ENCODE measurements around the gene LTBP3. TPM values are rescaled to one million over a fixed set of nuclear protein-coding genes. Genes with fewer than 3 reads are reported as not detected.

Gene LTBP3
- total RNA-seq, 1 donor from 2014 or later = 80.3 TPM

DNA sequence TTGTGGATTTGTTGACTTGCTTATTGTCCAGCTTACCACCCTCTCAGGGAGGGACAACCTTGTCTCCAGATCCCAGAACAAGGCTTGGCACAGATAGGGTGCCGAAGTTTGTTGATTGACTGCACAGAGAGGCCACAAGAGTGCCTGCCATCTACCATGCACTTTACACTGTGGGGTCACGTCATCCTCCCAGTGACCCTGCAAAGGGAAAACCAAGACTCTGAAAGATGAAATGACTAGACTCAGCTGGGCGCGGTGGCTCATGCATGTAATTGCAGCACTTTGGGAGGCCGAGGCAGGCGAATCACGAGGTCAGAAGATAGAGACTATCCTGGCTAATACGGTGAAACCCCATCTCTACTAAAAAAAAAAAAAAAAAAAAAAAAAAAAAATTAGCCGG, 4.6 kb upstream of the LTBP3 start:
- intact Hi-C loops (cut with micrococcal nuclease) = no loop called here
- Histone ChIP-seq H3K36me3 (no peaks in the 10 kb centered on the region), H3K27ac (replicated peaks) (no peak overlapping the region), H3K9me3 (replicated peaks) (no peaks in the 10 kb centered on the region), H3K4me1 (peaks cover 36% of the 10 kb centered on the region), H3K4me3 (no peak overlapping the region), H3K27me3 (ENCODE audit: low read depth) (no peaks in the 10 kb centered on the region)
- TF ChIP-seq CTCF (IDR thresholded peaks at IDR 0.05; ENCODE audit: borderline replicate concordance) = no peak
- no peak for DNase-seq

- Histone ChIP-seq H3K4me1 (peaks cover 38% of the 10 kb centered on the region), H3K9me3 (replicated peaks) (no peaks in the 10 kb centered on the region), H3K36me3 (no peaks in the 10 kb centered on the region), H3K4me3 (no peak overlapping the region), H3K27ac (replicated peaks) (no peak overlapping the region), H3K27me3 (ENCODE audit: low read depth) (no peaks in the 10 kb centered on the region)
- no peak for DNase-seq
- intact Hi-C loops (cut with micrococcal nuclease) = no loop called here
- TF ChIP-seq CTCF (IDR thresholded peaks at IDR 0.05; ENCODE audit: borderline replicate concordance) = no peak
These were observed 3.9 kb upstream of the LTBP3 start for GRCh38 chr11:65562020-65562419.

DNA sequence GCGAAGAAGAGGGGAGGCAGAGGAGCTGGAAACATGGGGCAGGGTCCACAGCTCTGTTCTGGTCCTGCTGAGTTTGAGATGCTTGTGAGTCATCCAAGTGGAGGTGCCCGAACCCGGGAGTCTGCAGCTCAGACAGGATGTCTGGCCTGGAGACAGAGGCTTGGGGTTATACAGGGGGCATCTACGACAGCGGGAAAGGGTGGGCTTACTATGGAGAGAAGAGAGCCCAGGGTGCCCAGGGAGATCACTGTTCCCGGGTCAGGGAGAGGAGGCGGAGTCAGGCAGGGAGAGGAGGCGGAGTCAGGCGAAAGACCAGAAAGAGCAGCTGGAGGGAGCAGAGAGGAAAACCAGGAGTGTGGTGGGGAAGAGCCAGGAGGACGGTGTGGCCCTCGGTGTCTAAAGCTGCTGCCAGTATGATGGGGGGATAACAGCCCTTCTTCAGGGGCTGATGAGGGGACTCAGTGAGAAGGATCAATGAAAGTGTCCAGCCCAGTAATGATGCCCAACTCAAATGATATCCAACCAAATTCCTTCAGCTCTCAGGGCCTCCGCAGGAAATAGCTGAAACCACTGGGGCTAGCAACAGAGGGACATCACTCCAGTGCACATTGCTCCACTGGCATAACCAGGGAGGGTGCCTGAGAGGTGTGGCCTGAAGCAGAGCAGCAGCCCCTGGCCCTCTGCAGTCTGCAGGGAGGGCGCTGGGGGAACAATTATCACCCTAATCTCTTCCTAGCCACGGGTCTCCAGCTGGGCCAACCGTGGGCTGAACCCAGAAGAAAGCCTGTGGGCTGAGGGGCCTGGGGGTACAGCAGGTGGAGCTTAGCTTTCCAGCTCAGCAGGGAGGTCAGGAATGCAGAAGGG, 2.6 kb upstream of the LTBP3 start:
- no peak for TF ChIP-seq CTCF (IDR thresholded peaks at IDR 0.05; ENCODE audit: borderline replicate concordance)
- H3K27ac ChIP-seq (replicated peaks) = peak overlapping the region; percentile 99
- DNase-seq = peak; percentile 70
- H3K27me3 ChIP-seq (ENCODE audit: low read depth) = no peaks in the 10 kb centered on the region
- no peaks in the 10 kb centered on the region for H3K9me3 ChIP-seq (replicated peaks)
- intact Hi-C loops (cut with micrococcal nuclease) = no loop called here
- peaks cover 51% of the 10 kb centered on the region for H3K4me1 ChIP-seq
- no peaks in the 10 kb centered on the region for H3K36me3 ChIP-seq
- no peak overlapping the region for H3K4me3 ChIP-seq

- intact Hi-C loops (cut with micrococcal nuclease) = no loop called here
- Histone ChIP-seq H3K36me3 (no peaks in the 10 kb centered on the region), H3K27ac (replicated peaks) (peak overlapping the region; percentile 99), H3K27me3 (ENCODE audit: low read depth) (no peaks in the 10 kb centered on the region), H3K9me3 (replicated peaks) (no peaks in the 10 kb centered on the region), H3K4me3 (no peak overlapping the region), H3K4me1 (peaks cover 58% of the 10 kb centered on the region)
- TF ChIP-seq CTCF (IDR thresholded peaks at IDR 0.05; ENCODE audit: borderline replicate concordance) = no peak
- no peak for DNase-seq
These were observed 1.9 kb upstream of the LTBP3 start for GRCh38 chr11:65559951-65560537.

DNA sequence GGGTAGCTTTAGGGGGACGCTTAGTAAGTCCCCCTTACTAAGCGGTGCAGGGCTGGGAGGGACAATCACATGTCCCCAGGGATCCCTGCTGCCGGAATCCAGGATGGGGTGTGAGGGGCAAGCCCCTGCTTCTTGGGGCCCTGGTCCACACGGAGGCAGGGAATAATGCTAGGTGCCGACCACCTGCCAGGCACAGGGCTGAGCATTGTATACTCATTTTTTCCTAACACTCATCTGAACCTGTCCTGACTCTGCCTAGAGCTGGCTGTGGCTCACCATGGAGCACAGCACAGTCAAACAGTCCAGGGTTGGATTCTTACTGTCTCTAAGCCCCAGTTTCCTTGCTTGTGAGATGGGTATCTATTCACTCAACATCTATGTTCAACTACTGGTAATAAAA, 1.4 kb upstream of the LTBP3 start:
- DNase-seq = no peak
- no peaks in the 10 kb centered on the region for H3K9me3 ChIP-seq (replicated peaks)
- intact Hi-C loops (cut with micrococcal nuclease) = no loop called here
- TF ChIP-seq CTCF (IDR thresholded peaks at IDR 0.05; ENCODE audit: borderline replicate concordance) = no peak
- no peak overlapping the region for H3K4me3 ChIP-seq
- H3K36me3 ChIP-seq = no peaks in the 10 kb centered on the region
- H3K4me1 ChIP-seq = peaks cover 63% of the 10 kb centered on the region
- no peaks in the 10 kb centered on the region for H3K27me3 ChIP-seq (ENCODE audit: low read depth)
- H3K27ac ChIP-seq (replicated peaks) = peak overlapping the region; percentile 99
